SIG-M5 (cell line): Measurements from ENCODE around the gene LCAT.

ENCODE experiments used
- DNase-seq: peaks from one replicate; lab custom pipeline; 2025; lab: John Stamatoyannopoulos, UW

The LCAT gene

GRCh38 chr16:67968400-67969253, 24.7 kb upstream of the LCAT start, which contains the start of gene SLC12A4:
SLC12A4 (minus strand) TSS chr16:67968637; CDS start chr16:67968553, 84 bp downstream.
- no peak for DNase-seq

GRCh38 chr16:67967958-67968399, 24.1 kb upstream of the LCAT start:
- no peak for DNase-seq

- DNase-seq, result no peak
Measured at GRCh38 chr16:67967183-67967957, 23.4 kb upstream of the LCAT start.

GRCh38 chr16:67966549-67967182, 22.7 kb upstream of the LCAT start:
- DNase-seq, result no peak

GRCh38 chr16:67965668-67966548, 22.0 kb upstream of the LCAT start:
- DNase-seq, result no peak

- no peak for DNase-seq
Measured at GRCh38 chr16:67964477-67965131, 20.7 kb upstream of the LCAT start.

- no peak for DNase-seq
Measured at GRCh38 chr16:67963662-67964321, 19.9 kb upstream of the LCAT start.

- DNase-seq, result no peak
Measured at GRCh38 chr16:67963292-67963661, 19.4 kb upstream of the LCAT start.

- DNase-seq, result no peak
Measured at GRCh38 chr16:67962135-67962534, 18.2 kb upstream of the LCAT start.

GRCh38 chr16:67961551-67961957, 17.6 kb upstream of the LCAT start:
- DNase-seq, result no peak

GRCh38 chr16:67959536-67960329, 15.8 kb upstream of the LCAT start:
- no peak for DNase-seq

GRCh38 chr16:67957622-67958021, 13.7 kb upstream of the LCAT start:
- DNase-seq, result no peak

- DNase-seq, result no peak
Measured at GRCh38 chr16:67954421-67955196, 10.7 kb upstream of the LCAT start.

- no peak for DNase-seq
Measured at GRCh38 chr16:67953641-67954375, 9.9 kb upstream of the LCAT start.

GRCh38 chr16:67951485-67951884, 7.6 kb upstream of the LCAT start:
- DNase-seq, result no peak

- no peak for DNase-seq
Measured at GRCh38 chr16:67950335-67950843, 6.5 kb upstream of the LCAT start.

- DNase-seq, result no peak
Measured at GRCh38 chr16:67949645-67950044, 5.7 kb upstream of the LCAT start.

GRCh38 chr16:67948015-67948414, 4.1 kb upstream of the LCAT start:
- no peak for DNase-seq
